GM21786 (cell line): ENCODE results near the gene B3GALT5.

Source experiments
- ATAC-seq: cut with Tn5 transposase; IDR thresholded peaks from one replicate; pipeline ENCODE4 v1.9.1; 2021; ENCODE audit not compliant: unreplicated experiment

B3GALT5 gene

DNA sequence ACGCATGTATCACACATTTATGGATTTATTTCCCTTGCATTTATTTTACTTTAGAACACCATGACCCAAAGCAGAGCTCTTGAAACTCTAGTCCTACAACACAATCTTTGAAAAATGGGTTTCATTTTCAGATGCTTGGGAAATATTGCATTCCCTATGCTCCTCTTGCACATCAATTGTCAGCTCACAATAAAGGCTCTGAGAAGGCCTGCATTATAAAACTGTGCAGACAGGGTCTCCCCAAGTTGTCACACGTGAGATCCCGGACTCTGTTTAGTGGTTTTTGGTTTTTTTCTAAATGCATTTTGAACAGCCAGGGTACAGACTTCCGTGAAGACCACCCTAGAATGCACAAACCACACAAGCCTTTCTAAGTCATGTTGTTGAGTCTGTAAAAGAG, 9.9 kb upstream of the B3GALT5 start:
- no peak for ATAC-seq

DNA sequence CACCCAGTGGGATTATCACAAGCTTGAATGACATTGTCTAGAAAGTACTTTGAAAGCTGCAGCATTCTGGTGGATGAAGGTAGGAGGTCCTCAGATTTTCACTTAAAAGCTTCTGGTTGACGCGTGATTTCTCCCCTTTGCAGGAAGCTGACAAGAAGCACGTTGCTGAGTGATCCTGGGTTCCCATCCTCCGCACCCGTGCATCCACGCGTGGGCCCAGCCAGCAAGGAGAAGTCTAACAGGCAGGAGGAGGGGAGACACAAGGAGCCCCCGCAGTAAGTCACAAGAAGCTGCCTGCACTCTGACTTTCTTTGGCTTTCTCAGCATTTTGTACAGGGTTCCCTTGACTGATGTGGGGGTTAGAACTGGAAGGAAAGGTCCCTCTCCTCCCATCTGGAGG, 7.8 kb upstream of the B3GALT5 start:
- no peak for ATAC-seq

DNA sequence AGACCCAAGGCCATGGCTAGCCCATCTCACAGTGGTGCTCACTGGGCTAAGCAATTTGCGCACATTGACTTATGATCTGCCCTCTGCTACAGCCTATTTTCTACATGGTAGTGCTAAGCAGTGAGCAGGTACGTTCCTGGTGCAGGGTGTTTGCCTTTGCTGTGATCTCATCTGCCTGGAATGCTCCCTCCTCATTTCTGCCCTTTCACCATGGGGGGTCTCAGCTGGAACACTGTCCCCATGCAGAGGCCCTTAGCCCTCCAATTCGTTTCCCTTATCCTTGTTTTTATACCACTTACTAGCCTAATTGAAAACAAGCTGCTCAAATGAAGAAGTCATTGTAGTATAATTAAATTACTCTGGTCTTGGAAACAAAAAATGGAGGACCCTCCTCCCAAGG, 2.0 kb upstream of the B3GALT5 start:
- no peak for ATAC-seq

DNA sequence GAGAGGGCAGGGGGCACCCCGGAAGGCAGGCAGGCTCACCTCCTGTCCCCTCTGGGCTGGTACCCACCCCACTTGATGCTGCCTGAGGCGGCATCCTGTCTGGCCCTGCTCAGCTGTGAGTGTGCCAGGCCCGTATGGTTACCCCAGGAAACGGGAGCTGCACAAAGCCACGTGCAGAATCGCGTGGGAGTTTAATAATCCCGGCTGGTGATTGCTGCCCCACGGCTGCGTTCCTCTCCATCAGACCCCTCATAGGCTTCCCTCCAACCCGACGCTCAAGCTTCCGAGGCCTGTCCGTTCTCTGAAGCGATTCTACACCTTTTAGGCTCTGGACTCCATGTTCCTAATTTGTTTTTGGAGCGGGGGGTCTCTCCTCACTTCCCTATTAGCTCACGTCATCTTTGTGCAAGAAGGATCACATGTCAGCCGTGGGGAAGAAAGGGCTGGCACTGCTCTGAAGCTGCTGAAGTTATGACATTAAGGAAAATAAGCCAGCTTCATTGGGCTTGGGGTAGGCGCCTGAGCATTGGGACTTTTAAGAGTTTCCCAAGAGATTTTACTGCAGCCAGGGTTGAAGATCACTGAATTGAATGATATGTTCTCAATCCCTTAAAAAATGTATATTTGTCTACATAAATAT, 1.1 kb upstream of the B3GALT5 start:
- ATAC-seq: no peak

DNA sequence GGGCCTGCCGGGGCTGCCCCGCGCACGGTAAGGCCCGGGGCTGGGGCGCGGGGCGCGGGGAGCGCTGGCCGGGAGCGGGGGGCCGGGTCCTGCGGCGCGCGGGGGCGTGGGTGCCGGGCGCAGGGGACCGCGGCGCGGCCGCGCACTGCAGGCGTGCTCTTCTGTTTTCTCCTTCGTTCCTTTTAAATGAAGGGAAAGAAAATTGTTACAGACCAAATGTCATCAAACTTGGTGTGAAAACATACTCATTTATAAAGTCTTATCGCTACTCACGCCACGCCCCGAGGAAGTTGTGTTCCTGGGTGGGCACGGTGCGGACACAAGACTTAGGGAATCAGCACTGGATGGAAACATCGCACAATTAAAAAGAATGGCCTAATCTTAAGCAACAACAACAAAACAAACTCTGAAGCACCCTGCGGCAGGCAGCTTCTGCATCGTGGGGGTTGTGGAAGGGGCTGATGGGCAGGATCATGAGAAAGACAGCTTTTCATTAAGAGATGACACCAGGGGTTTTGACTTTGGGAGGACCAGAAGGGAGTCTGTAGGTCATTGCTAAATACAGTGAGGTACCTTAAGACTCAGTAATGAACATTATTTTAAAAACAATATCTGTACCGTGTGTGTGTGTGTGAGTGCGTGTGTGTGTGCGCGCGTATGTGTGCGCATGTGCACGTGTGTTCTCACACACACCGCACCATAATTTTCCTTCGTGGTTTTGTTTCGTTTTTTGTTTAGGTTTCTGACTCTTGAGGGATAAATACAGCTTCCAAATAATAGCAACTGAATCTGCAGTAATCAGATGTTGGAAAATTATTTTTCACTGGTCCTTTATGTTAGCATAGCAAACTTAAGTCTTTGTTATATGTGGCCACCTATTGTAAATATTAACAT, 548 bp downstream of the B3GALT5 start:
- no peak for ATAC-seq

DNA sequence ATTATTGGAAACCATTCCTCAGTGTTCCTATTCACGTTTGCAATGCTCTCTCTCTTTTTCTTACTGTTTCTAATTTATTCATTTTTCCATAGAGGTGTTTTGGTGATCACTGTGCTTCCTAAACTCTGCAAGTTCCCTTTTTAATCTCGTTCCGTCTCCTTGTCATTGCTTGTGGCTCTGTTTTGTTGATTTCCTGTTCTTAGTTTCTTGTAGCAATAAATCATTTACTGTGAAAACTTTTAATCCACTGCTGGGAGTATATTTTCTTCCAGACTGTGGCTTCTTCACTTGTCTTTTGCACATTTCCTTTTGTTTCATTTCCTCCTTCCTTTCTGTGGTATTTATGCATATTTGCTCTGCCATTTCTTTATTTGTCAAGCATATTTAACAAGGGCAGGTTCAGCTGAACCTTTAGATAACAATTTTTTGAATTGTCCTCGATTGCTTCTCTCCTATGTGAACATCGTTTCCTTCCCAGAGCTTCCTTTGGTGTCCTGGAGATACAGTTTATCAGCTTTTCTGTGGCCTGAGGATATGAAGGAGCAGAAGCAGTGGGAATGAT, 3.6 kb downstream of the B3GALT5 start:
- no peak for ATAC-seq

DNA sequence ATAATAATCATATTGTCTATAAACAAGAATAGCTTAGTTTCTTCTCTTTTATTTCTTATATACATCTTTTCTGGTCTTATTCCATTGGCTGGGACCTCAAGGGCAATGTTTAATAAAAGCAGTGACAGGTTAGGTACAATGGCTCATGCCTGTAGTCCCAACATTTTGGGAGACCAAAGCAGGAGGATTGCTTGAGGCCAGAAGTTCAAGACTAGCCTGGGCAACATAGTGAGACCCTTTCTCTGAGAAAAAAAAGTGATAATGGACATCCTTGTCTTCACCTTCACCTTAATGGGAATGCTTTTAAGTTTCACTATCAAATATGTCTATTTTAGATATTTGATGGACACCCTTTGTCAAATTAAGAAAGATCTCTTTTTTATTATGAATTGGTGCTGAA, 8.1 kb downstream of the B3GALT5 start:
- no peak for ATAC-seq

DNA sequence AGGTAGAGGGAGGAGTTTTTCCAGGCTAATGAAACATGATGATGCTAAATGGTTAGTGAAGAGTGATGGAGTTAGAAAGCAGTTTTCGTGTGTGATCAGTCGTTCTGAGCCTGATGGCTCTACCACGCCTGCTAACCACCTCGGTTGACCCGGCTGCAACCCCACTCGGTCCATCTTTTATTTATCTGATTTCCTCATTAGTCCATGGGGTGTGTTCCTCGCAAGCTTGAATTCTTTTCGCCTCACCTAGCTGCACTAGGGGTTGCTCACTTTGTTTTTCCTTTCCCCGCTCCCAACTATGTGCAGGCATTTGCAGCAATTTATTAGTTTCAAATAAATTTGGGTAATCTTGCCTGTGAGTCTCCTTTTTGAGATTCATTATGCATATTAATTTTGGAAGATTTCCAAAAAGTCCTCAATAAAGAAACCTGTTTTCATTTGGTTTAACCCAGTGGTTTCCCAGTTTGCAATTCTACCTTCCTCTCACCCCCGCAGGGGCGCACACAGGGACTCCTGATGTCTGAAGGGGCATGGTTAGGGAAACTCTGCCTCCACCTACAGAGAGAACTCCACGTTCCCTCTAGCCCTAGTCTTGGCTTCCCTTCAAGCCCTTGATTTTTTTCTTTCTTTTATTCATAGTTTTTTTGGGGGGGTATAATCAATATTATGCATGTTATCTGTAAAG, 12.6 kb downstream of the B3GALT5 start:
- no peak for ATAC-seq

DNA sequence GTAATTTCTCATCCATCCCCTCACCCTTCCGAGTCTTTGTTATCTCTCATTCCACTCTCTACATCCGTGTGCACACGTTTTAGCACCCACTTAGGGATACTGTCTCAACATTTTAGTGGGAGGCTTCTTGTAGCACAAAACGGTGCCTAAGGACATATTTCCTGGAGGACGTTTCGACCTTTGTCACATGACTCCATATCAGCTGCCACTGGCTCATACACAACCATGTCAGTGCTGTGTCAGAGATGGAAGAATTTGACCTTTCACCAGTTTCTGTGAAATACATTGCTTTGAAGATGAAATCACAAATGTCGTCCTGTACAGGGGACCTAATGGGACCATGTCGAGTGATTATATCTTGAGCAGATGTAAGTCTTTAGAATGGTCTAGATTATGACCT, 15.6 kb downstream of the B3GALT5 start:
- ATAC-seq: no peak

DNA sequence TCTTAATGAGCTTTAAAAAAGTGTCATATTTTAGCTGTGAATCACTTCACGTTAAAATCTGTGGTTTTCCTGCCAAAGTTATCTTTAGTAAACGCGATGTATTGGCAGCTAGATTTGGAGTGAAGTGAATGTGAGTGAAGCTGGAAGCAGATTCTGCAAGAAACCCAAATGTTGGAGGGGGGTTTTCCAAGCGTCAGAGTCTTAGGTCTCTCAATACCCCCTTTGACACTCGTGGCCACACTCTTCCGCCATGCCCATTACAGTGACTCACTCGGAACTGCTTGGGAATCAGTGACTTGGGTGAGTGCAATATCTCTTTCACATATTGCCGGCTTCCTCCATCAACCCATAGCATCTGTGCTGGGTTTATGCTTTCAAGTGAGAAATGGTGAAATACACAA, 17.5 kb downstream of the B3GALT5 start:
- ATAC-seq: no peak

DNA sequence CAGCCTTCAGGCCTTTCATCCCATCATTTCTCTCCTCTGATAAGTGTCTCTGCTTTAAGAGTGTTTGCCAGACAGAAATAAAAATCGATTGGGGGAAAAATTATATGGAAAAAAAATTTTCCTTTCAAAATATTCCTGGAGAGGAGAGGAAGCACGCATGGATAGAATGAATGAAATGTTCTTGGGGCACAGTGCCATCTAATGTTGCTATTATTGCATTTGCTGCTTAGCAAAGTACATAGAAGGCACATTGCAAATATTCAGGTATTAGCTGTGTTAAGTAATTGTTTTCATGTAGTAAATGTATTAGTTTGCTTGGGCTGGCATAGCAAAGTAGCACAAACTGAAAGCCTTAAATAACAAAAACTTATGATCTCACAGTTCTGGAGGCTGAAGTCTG, 18.1 kb downstream of the B3GALT5 start:
- no peak for ATAC-seq

DNA sequence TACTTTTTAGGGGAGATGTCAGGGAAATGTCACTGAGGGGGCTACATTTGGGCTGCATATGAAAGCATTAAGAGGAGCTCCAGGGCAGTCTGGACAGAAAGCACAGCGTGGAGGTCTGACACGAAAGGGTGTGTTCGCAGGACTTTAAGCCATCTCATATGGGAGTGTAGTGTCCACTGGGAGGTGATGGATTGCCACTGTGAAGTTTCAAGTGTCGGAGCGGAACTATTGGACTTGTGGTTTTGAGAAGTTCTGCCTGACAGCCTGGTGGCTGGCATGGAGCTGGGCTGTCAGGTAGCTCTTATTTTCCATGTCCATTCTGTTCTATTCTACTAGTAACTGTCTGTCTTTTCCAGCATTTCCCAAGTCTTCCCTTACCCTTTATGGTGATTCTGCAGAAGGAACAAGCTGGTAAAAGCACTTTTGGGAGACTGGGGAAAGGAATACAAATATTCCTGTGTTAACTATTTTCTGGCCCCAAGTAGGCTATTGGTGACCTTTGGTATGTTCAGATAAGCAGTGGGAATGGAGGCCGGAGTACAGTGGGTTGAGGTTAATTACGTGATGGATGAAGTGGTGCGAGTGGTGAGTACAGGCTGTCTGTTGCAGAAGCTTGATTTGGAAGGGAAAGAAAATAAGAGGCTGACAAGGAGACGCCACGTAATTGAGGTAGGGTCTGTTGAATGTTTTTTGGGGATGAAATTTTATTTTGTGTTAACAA, 19.3 kb downstream of the B3GALT5 start:
- no peak for ATAC-seq

DNA sequence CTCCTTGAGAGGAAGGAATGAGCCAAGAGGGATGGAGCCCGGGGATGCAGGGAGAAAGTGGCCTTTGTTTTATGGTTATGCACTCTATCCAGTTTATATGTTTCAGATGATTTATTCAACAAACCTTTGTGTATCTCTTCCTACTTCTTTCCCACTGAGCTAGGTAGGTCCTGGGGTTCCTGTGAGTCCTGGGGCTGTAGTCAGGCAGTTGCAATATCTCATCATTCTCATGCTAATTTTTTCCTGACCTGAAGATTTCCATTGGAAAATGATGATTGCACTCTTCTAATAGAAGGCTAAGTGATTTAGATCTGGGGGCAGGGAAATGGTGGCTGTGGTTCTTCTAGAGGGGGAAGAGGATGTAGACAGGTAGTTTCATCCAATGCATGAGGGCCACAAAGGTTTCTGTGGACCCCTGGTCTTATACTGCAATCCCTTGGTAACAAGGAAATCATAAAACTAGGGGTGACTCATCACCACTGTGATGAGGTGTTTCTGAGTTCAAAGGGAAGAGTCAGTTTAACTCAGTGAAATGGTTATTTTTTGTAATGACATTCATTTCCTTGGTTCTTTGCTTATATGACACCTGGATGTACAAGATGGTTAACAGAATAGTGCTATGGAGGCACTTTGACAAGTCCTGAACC, 20.2 kb downstream of the B3GALT5 start:
- no peak for ATAC-seq

DNA sequence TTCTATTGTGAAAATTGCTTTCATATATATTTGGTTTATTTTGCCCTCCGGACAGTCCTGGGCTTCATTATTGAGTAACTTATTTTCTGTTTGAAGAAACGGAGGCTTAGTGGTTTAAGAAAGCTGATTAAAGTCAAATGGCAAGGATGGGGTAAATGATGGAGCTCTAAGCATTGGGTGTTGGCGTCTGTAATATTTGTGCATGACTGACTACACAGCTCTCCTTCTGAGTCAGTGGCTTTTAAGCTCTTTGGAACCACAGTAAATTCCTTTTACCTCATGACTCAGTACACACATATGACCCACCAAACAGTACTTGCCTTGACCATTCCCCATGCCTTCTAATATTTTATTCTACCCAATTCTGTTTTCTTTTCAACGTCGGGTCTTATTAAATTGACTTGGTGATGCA, 21.0 kb downstream of the B3GALT5 start:
- ATAC-seq: no peak

DNA sequence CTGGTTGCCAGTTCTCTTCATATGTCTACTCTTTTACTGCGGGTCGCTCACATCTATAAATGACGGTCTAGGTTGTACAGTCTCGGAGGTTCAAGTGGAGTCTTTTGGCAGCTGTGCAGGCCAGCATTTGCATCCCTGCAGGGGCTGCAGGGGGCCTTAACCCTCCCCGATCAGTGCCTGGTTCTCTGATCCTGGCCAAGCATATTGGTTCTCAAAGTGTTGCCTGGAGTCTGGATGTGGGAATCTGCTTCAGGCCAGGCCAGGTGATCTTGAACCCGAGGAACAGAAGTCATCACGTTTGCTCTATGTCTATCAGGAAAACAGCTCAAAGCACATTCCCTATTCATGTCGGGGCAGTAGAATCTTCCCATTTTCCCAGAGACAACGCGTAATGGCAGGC, 21.8 kb downstream of the B3GALT5 start:
- no peak for ATAC-seq

DNA sequence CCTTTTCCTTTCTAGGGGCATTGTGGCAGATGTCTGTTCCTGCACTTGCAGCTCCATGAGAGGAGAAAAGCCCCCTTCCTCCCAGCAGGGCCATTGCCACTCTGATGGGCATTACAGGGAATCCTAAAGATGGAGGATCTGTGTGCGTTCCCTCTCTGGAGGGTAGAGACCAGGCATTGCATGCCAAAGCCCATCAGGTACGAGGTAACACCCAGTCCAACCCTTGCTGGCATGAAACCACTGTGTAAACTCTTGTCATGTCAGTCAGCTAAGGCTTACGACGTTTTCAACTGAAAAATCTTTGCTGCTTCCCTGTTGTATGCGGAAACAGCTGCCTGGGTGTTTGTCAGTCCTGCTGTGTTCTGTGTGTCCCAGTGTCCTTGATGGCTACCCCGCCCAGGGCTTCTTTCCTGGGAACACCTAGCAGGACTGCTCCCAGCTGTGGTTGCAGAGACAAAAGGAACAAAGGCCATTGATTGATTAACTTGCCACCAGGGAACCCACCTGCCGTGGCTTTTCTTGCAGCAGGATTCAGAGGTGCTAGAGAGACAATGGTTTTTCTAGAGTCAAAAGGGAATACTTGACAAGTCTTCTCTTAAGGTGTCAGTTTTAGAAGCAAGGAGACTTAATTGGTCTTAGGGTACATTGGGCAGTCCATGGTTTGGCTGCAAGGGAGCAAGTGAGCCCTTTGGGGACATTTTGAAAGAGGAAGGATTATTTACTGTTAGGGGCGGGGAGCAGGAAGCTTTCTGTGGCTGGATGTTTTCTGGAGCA, 24.6 kb downstream of the B3GALT5 start:
- ATAC-seq: no peak

DNA sequence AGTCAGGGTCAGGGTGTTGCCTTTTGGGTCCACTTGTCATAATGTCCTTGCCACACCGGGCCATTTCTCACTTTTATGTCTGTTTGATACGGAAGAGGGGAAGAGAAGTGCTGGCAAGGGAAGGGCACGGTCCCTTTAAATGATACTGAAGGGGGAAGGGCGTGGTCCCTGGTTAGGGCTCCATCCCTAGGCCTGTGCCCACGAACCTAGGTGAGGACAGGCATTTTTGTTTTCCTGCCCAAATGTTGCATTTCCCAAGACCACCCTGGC, 25.2 kb downstream of the B3GALT5 start:
- no peak for ATAC-seq

DNA sequence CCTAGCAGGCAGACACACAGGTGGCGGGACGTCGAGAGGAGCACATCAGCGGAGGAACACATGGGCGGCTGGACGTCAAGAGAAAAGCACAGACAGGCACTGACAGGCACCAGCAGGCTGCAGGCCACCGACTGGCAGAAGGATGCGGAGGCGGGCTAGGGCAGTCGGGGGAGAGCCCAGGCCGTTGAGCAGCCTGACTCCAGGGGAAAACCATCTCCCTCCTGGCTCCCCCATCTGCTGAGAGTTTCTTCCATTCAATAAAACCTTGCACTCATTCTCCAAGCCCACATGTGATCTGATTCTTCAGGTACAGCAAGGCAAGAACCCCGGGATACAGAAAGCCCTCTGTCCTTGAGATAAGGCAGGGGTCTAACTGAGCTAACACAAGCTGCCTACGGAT, 25.5 kb downstream of the B3GALT5 start:
- ATAC-seq: no peak

DNA sequence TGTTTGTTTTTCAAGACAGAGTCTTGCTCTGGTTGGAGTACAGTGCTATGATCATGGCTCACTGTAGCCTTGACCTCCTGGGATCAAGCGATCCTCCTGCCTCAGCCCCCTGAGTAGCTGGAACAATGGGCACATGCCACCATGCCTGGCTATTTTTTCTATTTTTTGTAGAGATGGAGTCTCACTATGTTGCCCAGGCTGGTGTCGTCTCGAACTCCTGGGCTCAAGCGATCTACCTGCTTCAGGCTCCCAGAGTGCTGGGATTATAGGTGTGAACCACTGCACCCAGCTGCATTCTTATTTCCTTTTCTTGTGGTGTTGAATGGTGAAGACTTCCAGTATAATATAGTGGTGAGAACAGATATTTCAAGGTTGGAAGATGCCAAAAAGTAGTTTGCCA, 28.0 kb downstream of the B3GALT5 start:
- no peak for ATAC-seq

DNA sequence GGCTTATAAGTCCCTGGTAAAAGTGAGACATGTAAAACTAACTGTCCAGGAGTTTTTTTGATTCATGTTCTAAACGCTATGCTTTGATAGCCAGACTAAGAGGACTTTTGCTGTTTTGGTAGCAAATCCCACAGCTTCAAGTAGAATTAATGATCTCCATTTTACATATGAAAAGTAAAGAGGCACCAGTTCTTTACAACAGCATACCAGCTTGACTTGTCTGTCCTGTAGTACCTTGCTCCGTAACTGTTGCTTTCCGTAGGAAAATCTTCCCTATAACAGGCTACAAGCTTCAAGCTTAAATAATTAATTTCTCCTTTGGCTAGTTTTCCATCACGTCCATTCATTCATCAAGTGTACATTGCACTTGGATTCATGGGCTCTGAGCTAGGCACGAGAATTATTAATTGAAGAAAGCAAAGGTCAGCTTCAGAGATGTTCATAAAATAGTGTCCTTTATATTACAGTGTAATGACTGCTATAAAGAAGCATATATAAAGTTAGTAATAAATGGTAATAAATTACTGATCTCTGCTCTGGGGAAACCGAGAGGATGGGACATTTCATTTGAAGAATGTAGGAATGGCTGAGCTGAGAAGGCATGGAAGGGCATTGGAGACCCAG, 29.2 kb downstream of the B3GALT5 start:
- ATAC-seq: no peak
